Psoas muscle (tissue), 8 donors: ENCODE results near the gene SGPP1. TPM values are rescaled to one million over a fixed set of nuclear protein-coding genes. Genes with fewer than 3 reads are reported as not detected.

Experiments
- ATAC-seq, 4 donors: fragments of 200-7000 bp; cut with Tn5 transposase; one replicate each; pipeline ENCODE4 v1.9.1; 2020; ENCODE audit warnings: moderate library complexity in 3 of 4, mild to moderate bottlenecking in 2 of 4
- DNase-seq, 2 donors: peaks; one replicate each; pipeline ENCODE4 v3.0.0-alpha.2; 2020
- H3K27ac ChIP-seq: fragments of 200-600 bp; one replicate; pipeline ENCODE4 v1.8.0; 2022
- H3K27me3 ChIP-seq, 3 donors: fragments of 200-600 bp in 1 of 3; one replicate each; pipeline versions ENCODE4 v1.6.1 to v1.8.0; 2013 to 2022; ENCODE audit warnings: low read length in 2 of 3, mild to moderate bottlenecking in 2 of 3, moderate library complexity in 1 of 3; ENCODE audit not compliant: insufficient read depth in 3 of 3
- H3K36me3 ChIP-seq, 2 donors: fragments of 200-600 bp in 1 of 2; one replicate each; pipeline versions ENCODE4 v1.6.1 to v1.8.0; 2013 to 2022; ENCODE audit warnings: low read depth in 1 of 2, mild to moderate bottlenecking in 1 of 2, moderate library complexity in 1 of 2; ENCODE audit not compliant: insufficient read depth in 1 of 2
- H3K4me1 ChIP-seq: fragments of 200-600 bp; one replicate; pipeline ENCODE4 v1.8.0; 2022
- H3K4me3 ChIP-seq: fragments of 200-600 bp; one replicate; pipeline ENCODE4 v1.8.0; 2022; ENCODE audit warnings: mild to moderate bottlenecking
- H3K9me3 ChIP-seq: fragments of 200-600 bp; one replicate; pipeline ENCODE4 v1.8.0; 2022
- WGBS, 3 donors: extraction: QIAGEN DNeasy Blood & Tissue Kit; methylation state at CpG; one replicate each; pipeline versions ENCODE4 v1.1.6 to v1.1.7; 2013; 5-methylcytosine and 5-hydroxymethylcytosine counted together
- intact Hi-C, 2 donors: fragments of 100-400 bp; cut with DNase I; formaldehyde crosslinking; loops; one replicate each; pipeline versions ENCODE4 v1.11.0 to v1.14.2; 2022
- polyA plus RNA-seq, 3 donors: library from polyadenylated mRNA; stranded (reverse); fragments of 200-250 nt; gene quantifications; one replicate each; pipeline ENCODE4 v1.2.3, GENCODE V29; 2013
- total RNA-seq, 4 donors: library from RNA; stranded (reverse); fragmentation: NEBNext Ultra II Directional in 2 of 4; extraction: Animal tissue kit (Norgen Biotek cat#: 25700) in 2 of 4; gene quantifications; one replicate each; pipeline versions ENCODE4 v1.2.1 to v1.2.4, GENCODE V29; 2021 to 2023
- TF ChIP-seq, protein P1 (sequence below): fragments of 200-600 bp; IDR thresholded peaks from one replicate; pipeline ENCODE4 v1.8.0; 2022; ENCODE audit warnings: antibody characterized with exemption
- donor health status: healthy with polysubstance abuse.
- donor health status: DM: no; HTN: no; CAD: no; lungs with moderate emphysema.
- donor health status: Bipolar disorder and iron deficiency.
- donor health status: healthy.
- donor health status: DM: yes; HTN: yes; CAD: no.
- donor health status: DM: no; HTN: no; CAD: no.
- donor health status: DM: no; HTN: no; CAD: no.
- donor health status: DM: yes; HTN: yes; CAD: no.

SGPP1 gene
- total and polyA plus RNA-seq, 7 donors, result 3.1 to 7.6 (median 4.7) TPM

DNA sequence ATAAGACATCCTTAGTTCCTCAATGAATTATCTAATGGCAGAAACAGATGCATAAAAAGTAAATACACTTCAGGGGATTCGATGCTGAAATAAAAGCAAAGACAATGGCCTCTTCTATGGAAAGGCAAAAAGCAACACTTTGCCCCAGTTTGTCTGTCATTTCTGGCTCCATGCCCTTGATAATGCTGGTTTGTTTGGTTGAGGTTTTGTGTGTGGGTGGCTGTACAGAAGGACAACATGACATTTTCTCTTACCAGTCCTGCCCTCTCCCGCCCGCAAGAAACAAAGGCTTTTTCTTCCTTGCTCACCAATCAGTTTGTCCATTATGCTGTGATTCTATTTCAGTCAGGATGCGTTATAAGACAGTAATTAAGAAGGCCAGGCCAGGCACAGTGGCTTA is 68.1 kb downstream of the SGPP1 start:
- DNase-seq, result no peak
- Histone ChIP-seq H3K9me3 (no peaks in the 10 kb centered on the region), H3K27ac (no peak overlapping the region), H3K36me3 (no peaks in the 10 kb centered on the region), H3K4me1 (no peaks in the 10 kb centered on the region), H3K27me3 (no peaks in the 10 kb centered on the region), H3K4me3 (no peak overlapping the region)
- 90 to 93% (median 90%) methylated on average over 4 of the region's 4 CpGs for WGBS, 3 donors
- intact Hi-C loops, result no loop called here
- TF ChIP-seq, protein P1, sequence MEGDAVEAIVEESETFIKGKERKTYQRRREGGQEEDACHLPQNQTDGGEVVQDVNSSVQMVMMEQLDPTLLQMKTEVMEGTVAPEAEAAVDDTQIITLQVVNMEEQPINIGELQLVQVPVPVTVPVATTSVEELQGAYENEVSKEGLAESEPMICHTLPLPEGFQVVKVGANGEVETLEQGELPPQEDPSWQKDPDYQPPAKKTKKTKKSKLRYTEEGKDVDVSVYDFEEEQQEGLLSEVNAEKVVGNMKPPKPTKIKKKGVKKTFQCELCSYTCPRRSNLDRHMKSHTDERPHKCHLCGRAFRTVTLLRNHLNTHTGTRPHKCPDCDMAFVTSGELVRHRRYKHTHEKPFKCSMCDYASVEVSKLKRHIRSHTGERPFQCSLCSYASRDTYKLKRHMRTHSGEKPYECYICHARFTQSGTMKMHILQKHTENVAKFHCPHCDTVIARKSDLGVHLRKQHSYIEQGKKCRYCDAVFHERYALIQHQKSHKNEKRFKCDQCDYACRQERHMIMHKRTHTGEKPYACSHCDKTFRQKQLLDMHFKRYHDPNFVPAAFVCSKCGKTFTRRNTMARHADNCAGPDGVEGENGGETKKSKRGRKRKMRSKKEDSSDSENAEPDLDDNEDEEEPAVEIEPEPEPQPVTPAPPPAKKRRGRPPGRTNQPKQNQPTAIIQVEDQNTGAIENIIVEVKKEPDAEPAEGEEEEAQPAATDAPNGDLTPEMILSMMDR, result no peak
- no peak for ATAC-seq

DNA sequence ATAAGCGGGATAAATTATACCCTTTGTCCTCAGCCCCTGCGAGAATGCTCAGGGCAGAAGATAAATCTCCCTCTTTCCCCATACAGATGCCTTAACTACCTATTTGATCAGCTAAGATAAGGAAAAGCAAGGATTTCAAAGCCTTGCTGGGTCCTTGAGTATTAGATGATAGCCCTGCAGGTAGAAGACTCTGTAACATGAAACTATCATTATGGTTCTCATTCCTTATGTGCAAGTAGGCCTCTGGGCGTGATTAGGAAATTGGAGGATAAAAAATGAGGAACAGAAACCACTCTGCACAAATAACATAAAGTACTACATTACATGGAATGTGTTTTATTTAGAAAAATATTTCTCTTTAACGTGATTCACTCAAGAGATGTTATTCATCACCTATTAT is 71.7 kb downstream of the SGPP1 start:
- Histone ChIP-seq H3K27ac (no peak overlapping the region), H3K9me3 (no peaks in the 10 kb centered on the region), H3K4me1 (no peaks in the 10 kb centered on the region), H3K4me3 (no peak overlapping the region), H3K27me3 (no peaks in the 10 kb centered on the region), H3K36me3 (peaks cover 0 to 3% of the 10 kb centered on the region in 2 donors)
- 88 to 90% (median 89%) methylated on average over 4 of the region's 4 CpGs for WGBS, 3 donors
- intact Hi-C loops, result no loop called here
- TF ChIP-seq, protein P1, result no peak
- DNase-seq, result no peak
- ATAC-seq, result no peak

DNA sequence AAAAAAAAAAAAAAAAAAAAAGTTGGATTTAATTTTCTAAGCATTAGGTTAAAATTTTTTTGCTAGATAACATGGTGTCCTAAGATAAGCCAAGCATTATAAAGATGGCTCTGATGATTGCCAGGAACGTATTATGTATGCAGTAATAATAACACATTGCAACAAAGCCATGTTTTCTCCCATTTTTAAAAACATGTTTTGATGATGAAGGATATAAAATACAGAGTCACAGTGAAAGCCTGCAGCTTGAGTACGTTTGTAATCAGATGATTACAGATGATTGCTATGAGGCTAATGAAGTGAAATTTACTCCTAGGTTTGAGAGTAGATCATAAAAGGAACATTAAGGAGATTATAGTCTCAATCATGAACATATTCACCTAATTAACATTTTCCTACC is 72.9 kb downstream of the SGPP1 start:
- Histone ChIP-seq H3K9me3 (no peaks in the 10 kb centered on the region), H3K4me3 (no peak overlapping the region), H3K27ac (no peak overlapping the region), H3K27me3 (no peaks in the 10 kb centered on the region), H3K4me1 (no peaks in the 10 kb centered on the region), H3K36me3 (peaks cover 0 to 3% of the 10 kb centered on the region in 2 donors)
- 84 to 92% (median 90%) methylated on average over 2 of the region's 2 CpGs for WGBS, 3 donors
- intact Hi-C loops, result no loop called here
- TF ChIP-seq, protein P1, result no peak
- DNase-seq (no peak), ATAC-seq (no peak)

DNA sequence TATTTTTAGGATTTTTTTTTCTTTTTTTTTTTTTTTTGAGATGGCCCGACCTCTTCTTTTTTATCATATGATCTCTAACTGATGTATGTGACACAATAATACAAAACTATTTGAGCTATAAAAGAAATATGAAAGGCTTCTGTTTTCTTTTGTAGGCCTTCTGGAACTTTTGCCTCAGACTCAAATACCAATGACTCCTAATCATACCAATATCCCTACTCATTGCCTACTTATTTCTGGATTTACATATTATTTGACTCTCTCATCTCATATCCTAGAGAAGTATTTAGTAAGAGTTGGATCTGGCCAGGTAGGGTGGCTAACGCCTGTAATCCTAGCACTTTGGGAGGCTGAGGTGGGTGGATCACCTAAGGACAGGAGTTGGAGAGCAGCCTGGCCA is 73.5 kb downstream of the SGPP1 start:
- WGBS, 3 donors, result 93 to 100% (median 94%) methylated on average over 2 of the region's 2 CpGs
- Histone ChIP-seq H3K27me3 (no peaks in the 10 kb centered on the region), H3K27ac (no peak overlapping the region), H3K4me3 (no peak overlapping the region), H3K36me3 (peaks cover 0 to 3% of the 10 kb centered on the region in 2 donors), H3K9me3 (no peaks in the 10 kb centered on the region), H3K4me1 (no peaks in the 10 kb centered on the region)
- intact Hi-C loops, result no loop called here
- DNase-seq, result no peak
- TF ChIP-seq, protein P1, result no peak
- ATAC-seq, result no peak

DNA sequence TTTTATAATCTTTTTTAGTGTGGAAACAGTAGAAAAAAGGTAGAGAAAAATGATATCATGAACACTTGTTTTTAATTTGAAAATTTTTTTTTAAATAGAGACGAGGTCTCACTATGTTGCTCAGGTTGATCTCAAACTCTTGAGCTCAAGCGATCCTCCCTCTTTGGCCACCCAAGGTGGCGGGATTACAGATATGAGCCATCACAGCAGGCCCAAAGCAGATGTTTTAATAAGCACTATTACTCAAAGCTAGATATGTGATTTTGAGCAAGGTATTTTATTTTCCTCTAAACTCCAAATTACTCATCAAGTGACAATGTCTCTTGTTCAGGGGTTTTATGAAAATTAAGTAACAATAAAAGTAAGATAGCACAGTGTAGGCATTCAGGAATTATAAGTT is 75.5 kb downstream of the SGPP1 start:
- Histone ChIP-seq H3K4me3 (no peak overlapping the region), H3K9me3 (no peaks in the 10 kb centered on the region), H3K4me1 (no peaks in the 10 kb centered on the region), H3K36me3 (peaks cover 0 to 3% of the 10 kb centered on the region in 2 donors), H3K27ac (no peak overlapping the region), H3K27me3 (no peaks in the 10 kb centered on the region)
- intact Hi-C loops, result no loop called here
- DNase-seq (no peak), ATAC-seq (no peak)
- TF ChIP-seq, protein P1, result no peak
- 94 to 95% (median 95%) methylated on average over 3 of the region's 3 CpGs for WGBS, 3 donors
